ENCODE measurements around the gene COQ4.
"Not testable (repeated sequence)": the region's sequence is repeated elsewhere in the genome, so short reads cannot be mapped to it uniquely, and the experiment has no call there.

COQ4 gene

DNA sequence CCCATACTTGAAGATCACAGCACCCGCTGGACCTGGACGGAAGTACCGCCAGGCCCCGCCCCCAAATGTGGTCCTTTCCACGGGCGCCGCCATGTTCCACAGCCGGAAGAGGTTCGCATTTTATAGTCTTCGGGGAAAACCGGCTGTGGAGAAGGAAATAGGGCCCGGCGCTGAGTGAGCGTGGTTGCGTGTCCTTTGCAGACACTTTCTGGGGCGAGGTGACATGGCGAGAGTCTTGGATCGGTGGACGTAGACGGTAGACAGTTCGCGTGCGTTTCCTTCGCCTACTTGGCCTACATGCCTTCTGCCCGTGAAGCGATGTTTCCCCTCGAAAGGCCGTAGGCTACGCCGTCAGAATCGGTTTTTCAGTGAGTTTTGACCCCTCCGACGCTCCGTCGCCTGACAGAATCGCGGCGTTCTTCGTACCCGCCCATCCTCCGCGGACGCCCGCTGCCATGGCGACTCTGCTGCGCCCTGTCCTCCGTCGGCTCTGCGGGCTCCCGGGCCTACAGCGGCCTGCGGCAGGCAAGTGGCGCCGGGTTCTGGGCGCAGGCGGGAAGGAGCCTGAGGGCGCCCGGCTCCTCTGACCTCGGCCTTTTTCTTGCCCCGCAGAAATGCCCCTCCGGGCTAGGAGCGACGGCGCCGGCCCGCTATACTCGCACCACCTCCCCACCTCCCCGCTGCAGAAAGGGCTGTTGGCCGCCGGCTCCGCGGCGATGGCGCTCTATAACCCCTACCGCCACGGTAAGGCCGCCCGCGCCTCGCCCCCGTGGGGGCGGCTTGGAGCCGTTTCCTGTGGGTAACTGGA is at the start of gene COQ4, which contains the start of gene TRUB2:
Gene COQ4 (plus strand): TSS at position 436 of the 808 bp plus-strand sequence. CDS start 20 bp downstream, at position 456.
Gene TRUB2 (minus strand): TSS at position 44 of the 808 bp plus-strand sequence. CDS start 39 bp downstream, at position 5.
- peak; percentile 97 for DNase-seq (ENCODE audit: low spot score)
- TF ChIP-seq, protein P1, sequence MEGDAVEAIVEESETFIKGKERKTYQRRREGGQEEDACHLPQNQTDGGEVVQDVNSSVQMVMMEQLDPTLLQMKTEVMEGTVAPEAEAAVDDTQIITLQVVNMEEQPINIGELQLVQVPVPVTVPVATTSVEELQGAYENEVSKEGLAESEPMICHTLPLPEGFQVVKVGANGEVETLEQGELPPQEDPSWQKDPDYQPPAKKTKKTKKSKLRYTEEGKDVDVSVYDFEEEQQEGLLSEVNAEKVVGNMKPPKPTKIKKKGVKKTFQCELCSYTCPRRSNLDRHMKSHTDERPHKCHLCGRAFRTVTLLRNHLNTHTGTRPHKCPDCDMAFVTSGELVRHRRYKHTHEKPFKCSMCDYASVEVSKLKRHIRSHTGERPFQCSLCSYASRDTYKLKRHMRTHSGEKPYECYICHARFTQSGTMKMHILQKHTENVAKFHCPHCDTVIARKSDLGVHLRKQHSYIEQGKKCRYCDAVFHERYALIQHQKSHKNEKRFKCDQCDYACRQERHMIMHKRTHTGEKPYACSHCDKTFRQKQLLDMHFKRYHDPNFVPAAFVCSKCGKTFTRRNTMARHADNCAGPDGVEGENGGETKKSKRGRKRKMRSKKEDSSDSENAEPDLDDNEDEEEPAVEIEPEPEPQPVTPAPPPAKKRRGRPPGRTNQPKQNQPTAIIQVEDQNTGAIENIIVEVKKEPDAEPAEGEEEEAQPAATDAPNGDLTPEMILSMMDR (IDR thresholded peaks at IDR 0.05; ENCODE audit: extremely low read depth, insufficient read depth, missing control alignments) = no peak
- in situ Hi-C loops (cut with MboI; ENCODE audit: low pct_unique_long_range_greater_than_20kb, low sequenced_read_pairs, unreplicated experiment) = no loop called here

- DNase-seq (ENCODE audit: low spot score) = no peak
- TF ChIP-seq, protein P1 (IDR thresholded peaks at IDR 0.05; ENCODE audit: extremely low read depth, insufficient read depth, missing control alignments) = no peak
- in situ Hi-C loops (cut with MboI; ENCODE audit: low pct_unique_long_range_greater_than_20kb, low sequenced_read_pairs, unreplicated experiment) = no loop called here
Observed at GRCh38 chr9:128274245-128274644, 48.4 kb upstream of the COQ4 start.

GRCh38 chr9:128275198-128276007 is 47.2 kb upstream of the COQ4 start, which contains the start of gene GOLGA2:
Gene GOLGA2, minus strand, starts transcription at chr9:128276007. Its CDS starts 31 bp downstream, at chr9:128275976.
- in situ Hi-C loops (cut with MboI; ENCODE audit: low pct_unique_long_range_greater_than_20kb, low sequenced_read_pairs, unreplicated experiment) = no loop called here
- DNase-seq (ENCODE audit: low spot score) = peak; percentile 84
- TF ChIP-seq, protein P1 (IDR thresholded peaks at IDR 0.05; ENCODE audit: extremely low read depth, insufficient read depth, missing control alignments) = no peak

DNA sequence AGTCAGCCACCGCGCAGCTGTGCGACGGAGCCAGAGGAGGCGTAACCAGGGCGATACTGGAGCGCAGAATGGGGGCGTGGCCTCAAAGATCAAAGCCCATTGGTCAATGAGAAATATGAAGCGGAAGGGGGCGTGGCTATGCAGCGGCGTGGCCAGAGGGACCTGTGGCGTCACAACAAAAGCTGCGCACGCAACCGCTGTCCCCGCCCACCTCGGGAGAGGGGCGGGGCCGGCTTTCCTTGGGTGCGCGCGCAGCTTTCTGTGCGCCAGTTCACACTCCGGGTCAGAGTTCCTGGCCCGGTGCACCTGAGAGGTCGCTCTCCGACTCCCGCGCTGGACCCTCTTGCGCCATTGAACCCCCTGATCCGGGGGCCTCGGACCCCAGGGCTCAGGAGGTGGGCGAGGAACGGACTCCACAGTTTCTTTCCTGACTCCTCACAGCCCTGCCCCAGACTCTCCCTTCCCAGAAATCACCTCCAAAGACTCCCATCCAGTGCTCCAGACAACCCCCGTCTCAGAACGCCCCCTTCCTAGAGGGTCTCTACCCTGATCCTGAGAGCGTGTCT is 46.5 kb upstream of the COQ4 start, which contains the start of gene SWI5:
Gene SWI5 (plus strand): TSS at position 269 of the 566 bp plus-strand sequence.
- TF ChIP-seq, protein P1 (IDR thresholded peaks at IDR 0.05; ENCODE audit: extremely low read depth, insufficient read depth, missing control alignments) = no peak
- in situ Hi-C loops (cut with MboI; ENCODE audit: low pct_unique_long_range_greater_than_20kb, low sequenced_read_pairs, unreplicated experiment) = no loop called here
- DNase-seq (ENCODE audit: low spot score) = peak; percentile 100

DNA sequence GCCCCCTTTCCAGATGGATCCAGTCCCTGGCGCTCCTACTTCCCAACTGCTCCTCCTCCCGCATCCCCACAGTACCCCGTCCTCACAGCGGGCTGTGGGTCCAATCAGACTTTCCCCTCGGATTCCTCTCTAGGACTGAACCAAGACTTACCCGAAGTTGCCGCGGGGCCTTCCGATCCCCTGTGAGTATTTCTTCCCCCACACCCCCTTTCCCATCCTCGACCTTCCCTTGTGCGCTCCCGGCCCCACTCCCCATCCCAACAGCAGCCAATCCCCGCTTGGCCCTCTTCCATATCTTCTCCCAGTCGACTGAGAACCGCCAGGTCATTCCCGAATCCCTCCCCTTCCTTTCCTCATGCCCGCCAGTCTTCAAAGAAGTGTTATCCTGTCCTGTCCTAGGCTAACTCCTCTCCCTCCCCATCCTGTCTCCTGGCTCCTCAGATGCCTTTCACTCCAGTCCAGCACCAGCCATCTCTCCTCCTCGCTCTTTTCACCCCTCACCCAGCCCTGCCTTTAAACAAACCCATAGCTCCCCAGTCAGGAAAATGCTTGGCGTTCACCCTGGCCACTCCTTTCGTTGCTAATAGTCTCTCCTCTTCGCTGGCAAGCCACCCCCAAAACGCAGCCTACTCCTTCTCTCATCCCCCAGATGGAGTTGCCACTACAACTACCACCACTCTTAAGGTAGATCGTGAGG is 45.9 kb upstream of the COQ4 start:
- in situ Hi-C loops (cut with MboI; ENCODE audit: low pct_unique_long_range_greater_than_20kb, low sequenced_read_pairs, unreplicated experiment) = no loop called here
- TF ChIP-seq, protein P1 (IDR thresholded peaks at IDR 0.05; ENCODE audit: extremely low read depth, insufficient read depth, missing control alignments) = no peak
- DNase-seq (ENCODE audit: low spot score) = no peak

DNA sequence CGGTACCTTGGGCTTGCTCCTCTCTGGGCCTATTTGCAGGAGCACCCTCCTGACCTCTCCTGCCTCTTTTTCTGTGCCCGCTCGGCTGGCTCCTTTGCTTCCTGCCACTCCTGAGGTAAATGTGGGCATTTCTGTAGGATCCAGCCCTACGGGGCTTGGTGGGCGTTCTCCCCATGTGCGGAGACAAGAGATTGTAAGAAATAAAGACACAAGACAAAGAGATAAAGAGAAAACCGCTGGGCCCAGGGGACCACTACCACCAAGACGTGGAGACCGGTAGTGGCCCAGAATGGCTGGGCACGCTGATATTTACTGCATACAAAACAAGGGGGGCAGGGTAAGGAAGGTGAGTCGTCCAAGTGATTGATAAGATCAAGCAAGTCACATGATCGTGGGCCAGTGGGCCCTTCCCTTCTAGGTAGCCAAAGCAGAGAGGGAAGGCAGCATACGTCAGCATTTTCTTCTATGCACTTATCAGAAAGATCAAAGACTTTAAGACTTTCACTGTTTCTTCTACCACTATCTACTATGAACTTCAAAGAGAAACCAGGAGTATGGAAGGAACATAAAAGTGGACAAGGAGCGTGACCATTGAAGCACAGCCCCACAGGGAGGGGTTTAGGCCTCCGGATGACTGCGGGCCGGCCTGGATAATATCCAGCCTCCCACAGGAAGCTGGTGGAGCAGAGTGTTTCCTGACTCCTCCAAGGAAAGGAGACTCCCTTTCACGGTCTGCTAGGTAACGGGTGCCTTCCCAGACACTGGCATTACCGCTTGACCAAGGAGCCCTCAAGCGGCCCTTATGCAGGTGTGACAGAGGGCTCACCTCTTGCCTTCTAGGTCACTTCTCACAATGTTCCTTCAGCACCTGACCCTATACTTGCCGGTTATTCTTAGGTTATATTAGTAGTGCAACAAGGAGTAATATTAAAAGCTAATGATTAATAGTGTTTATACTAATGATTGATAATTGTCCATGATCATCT is 43.3 kb upstream of the COQ4 start:
- in situ Hi-C loops (cut with MboI; ENCODE audit: low pct_unique_long_range_greater_than_20kb, low sequenced_read_pairs, unreplicated experiment); DNase-seq (ENCODE audit: low spot score): not testable (repeated sequence)

Measured in GM13977 (cell line).